OCI-LY7 (cell line): ENCODE measurements around the gene FANCE. TPM values are rescaled to one million over a fixed set of nuclear protein-coding genes. Genes with fewer than 3 reads are reported as not detected.

Experiments
- microRNA-seq: library from miRNA; unstranded; fragments of <30 nt; microRNA quantifications from one replicate; pipeline ENCODE4 v1.2.0, GENCODE V29; 2022; ENCODE audit warnings: borderline replicate concordance
- small RNA-seq: library from RNA; depleted of rRNA; stranded (forward); fragments of <200 nt; gene quantifications from one replicate; pipeline ENCODE3, GENCODE V24; 2014
- total RNA-seq, 2 experiments: library from RNA; depleted of rRNA in 1 of 2; stranded (reverse); fragments of >200 nt in 1 of 2; shearing (Covaris generic) in 1 of 2; gene quantifications; 2 replicates each; pipeline ENCODE4 v1.2.3, GENCODE V29; 2014 to 2022

FANCE gene
- total RNA-seq, 2 experiments from 2014 or later, result 14.4 to 17.4 TPM

Small RNA genes lying within 50 kb of the gene (microRNA-seq; reads per million reads assigned to microRNA genes)
- not detected for gene MIR7111

Small RNA genes lying within 50 kb of the gene (small RNA-seq; reads per million reads assigned to genes)
- gene MIR7111, result not detected

Other genes with a start within 250 kb of the FANCE start
- gene SCUBE3, start 238.4 kb upstream of the FANCE start, total RNA-seq (2014; rRNA removed; shearing (Covaris generic)), result not detected in 2 replicates
- not detected in 2 replicates for gene SCUBE3, start 238.4 kb upstream of the FANCE start, total RNA-seq (2022)
- gene ZNF76, start 192.6 kb upstream of the FANCE start, total RNA-seq (2014; rRNA removed; shearing (Covaris generic)), result 29.6 and 31.0 TPM in 2 replicates
- gene ZNF76, start 192.6 kb upstream of the FANCE start, total RNA-seq (2022), result 59.5 and 65.4 TPM in 2 replicates
- gene DEF6, start 154.5 kb upstream of the FANCE start, total RNA-seq (2014; rRNA removed; shearing (Covaris generic)), result 56.8 and 60.0 TPM in 2 replicates
- 53.7 and 53.8 TPM in 2 replicates for gene DEF6, start 154.5 kb upstream of the FANCE start, total RNA-seq (2022)
- gene PPARD, start 109.8 kb upstream of the FANCE start, total RNA-seq (2014; rRNA removed; shearing (Covaris generic)), result 4.6 and 6.1 TPM in 2 replicates
- 11.9 and 13.1 TPM in 2 replicates for gene PPARD, start 109.8 kb upstream of the FANCE start, total RNA-seq (2022)
- gene RPL10A, start 16.1 kb downstream of the FANCE start, total RNA-seq (2014; rRNA removed; shearing (Covaris generic)), result 2,473 and 2,643 TPM in 2 replicates
- 1,541 and 1,581 TPM in 2 replicates for gene RPL10A, start 16.1 kb downstream of the FANCE start, total RNA-seq (2022)
- not detected in 2 replicates for gene TEAD3, start 44.7 kb downstream of the FANCE start, total RNA-seq (2014; rRNA removed; shearing (Covaris generic))
- not detected in 2 replicates for gene TEAD3, start 44.7 kb downstream of the FANCE start, total RNA-seq (2022)
- not detected in 2 replicates for gene TULP1, start 60.6 kb downstream of the FANCE start, total RNA-seq (2014; rRNA removed; shearing (Covaris generic))
- gene TULP1, start 60.6 kb downstream of the FANCE start, total RNA-seq (2022), result not detected in 2 replicates
- 42.5 and 43.2 TPM in 2 replicates for gene FKBP5, start 236.6 kb downstream of the FANCE start, total RNA-seq (2014; rRNA removed; shearing (Covaris generic))
- gene FKBP5, start 236.6 kb downstream of the FANCE start, total RNA-seq (2022), result 79.1 and 81.4 TPM in 2 replicates